ENCODE results near the gene CLIP2. TPM values are rescaled to one million over a fixed set of nuclear protein-coding genes. Genes with fewer than 3 reads are reported as not detected.

CLIP2 gene
- total and polyA plus RNA-seq, 8 donors = 20.6 to 32.8 (median 25.6) TPM

DNA sequence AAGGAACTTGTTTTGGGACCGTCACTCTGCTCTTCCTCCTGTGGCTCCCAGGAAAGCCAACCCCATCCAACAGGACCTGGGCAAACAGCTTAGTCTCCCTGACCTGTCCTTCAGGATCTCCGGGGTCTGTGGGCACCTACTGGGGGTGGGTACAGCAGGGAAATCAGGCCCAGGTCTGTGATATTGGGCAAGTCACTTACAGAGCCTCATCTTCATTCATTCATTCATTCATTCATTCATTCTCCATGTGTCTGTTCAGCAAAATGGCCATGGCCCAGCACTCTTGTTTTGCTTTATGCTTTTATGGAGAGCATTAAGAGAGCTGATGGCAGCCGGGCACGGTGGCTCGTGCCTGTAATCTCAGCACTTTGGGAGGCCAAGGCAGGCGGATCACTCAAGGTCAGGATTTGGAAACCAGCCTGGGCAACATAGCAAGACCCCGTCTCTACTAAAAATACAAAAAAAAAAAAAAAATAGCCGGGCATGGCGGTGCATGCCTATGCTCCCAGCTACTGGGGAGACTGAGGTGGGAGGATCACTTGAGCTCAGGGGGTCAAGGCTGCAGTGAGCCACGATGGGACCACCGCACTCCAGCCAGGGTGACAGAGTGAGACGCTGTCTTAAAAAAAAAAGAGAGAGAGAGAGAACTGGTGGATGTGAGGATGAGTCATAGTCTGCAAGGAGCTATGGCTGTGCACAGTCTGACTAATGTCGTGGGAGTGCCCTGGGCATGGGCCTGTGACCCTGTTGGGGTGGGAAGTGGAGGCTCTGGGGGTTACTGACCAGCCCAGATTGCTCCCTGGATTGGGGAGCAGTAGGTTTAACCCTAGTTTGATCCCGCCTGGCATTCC, 54.3 kb downstream of the CLIP2 start:
- ATAC-seq = peak; percentile 85
- intact Hi-C loops (cut with DNase I) = no loop called here

DNA sequence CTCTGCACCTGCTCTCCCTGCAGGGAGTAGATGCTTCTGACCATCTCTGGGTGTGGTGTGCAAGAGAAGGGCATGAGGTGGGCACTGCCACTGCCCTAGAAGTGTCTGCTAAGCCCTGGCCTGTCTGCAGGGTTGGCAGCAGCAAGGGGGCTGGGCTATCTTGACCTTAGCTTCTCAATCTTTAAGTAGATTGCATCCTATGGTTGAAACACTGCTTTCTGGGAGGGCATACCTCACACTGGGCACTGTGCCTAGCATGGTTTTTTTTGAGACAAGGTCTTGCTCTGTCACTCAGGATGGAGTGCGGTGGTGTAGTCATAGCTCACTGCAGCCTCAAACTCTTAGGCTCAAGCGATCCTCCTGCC, 54.9 kb downstream of the CLIP2 start:
- Histone ChIP-seq H3K36me3 (peaks cover 0 to 5% of the 10 kb centered on the region in 2 donors), H3K4me1 (no peaks in the 10 kb centered on the region), H3K27me3 (no peaks in the 10 kb centered on the region), H3K9me3 (no peaks in the 10 kb centered on the region), H3K27ac (no peak overlapping the region), H3K4me3 (no peak overlapping the region)
- intact Hi-C loops (cut with DNase I) = no loop called here
- DNase-seq (no peak), ATAC-seq (no peak)
- TF ChIP-seq, protein P1, sequence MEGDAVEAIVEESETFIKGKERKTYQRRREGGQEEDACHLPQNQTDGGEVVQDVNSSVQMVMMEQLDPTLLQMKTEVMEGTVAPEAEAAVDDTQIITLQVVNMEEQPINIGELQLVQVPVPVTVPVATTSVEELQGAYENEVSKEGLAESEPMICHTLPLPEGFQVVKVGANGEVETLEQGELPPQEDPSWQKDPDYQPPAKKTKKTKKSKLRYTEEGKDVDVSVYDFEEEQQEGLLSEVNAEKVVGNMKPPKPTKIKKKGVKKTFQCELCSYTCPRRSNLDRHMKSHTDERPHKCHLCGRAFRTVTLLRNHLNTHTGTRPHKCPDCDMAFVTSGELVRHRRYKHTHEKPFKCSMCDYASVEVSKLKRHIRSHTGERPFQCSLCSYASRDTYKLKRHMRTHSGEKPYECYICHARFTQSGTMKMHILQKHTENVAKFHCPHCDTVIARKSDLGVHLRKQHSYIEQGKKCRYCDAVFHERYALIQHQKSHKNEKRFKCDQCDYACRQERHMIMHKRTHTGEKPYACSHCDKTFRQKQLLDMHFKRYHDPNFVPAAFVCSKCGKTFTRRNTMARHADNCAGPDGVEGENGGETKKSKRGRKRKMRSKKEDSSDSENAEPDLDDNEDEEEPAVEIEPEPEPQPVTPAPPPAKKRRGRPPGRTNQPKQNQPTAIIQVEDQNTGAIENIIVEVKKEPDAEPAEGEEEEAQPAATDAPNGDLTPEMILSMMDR (IDR thresholded peaks at IDR 0.05) = no peak

More for the DNA sequence above, 54.3 kb downstream of the CLIP2 start:
- DNase-seq = peak in 1 of 4 donors; percentile 42
- H3K4me1 ChIP-seq = no peaks in the 10 kb centered on the region
- H3K27me3 ChIP-seq = no peaks in the 10 kb centered on the region
- no peak overlapping the region for H3K4me3 ChIP-seq
- H3K9me3 ChIP-seq = no peaks in the 10 kb centered on the region
- no peak overlapping the region for H3K27ac ChIP-seq
- TF ChIP-seq, protein P1 (IDR thresholded peaks at IDR 0.05) = no peak
- peaks cover 0 to 11% of the 10 kb centered on the region in 2 donors for H3K36me3 ChIP-seq

DNA sequence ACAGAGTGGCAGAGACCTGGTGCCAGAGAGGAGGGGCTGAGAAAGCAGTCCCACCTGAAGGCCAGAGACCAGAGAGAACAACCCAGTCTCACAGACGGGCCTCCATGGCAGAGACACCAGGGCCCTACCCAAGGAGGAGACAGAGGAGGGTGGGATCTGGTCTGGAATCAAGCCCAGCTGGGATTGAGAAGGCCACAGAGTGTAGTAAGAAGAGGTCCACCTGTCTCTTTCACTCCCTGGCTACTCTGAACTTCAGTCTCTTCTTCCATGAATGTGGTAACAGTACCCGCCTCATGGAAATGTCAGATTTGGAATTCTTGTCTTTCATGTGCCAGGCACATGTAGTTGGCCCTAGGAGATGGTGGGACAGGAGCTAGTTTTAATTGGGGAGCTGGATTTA, 55.6 kb downstream of the CLIP2 start:
- TF ChIP-seq, protein P1 (IDR thresholded peaks at IDR 0.05) = no peak
- Histone ChIP-seq H3K9me3 (no peaks in the 10 kb centered on the region), H3K27ac (no peak overlapping the region), H3K4me1 (no peaks in the 10 kb centered on the region), H3K27me3 (no peaks in the 10 kb centered on the region), H3K4me3 (no peak overlapping the region), H3K36me3 (peaks cover 0 to 5% of the 10 kb centered on the region in 2 donors)
- ATAC-seq (no peak), DNase-seq (no peak)
- intact Hi-C loops (cut with DNase I) = no loop called here

DNA sequence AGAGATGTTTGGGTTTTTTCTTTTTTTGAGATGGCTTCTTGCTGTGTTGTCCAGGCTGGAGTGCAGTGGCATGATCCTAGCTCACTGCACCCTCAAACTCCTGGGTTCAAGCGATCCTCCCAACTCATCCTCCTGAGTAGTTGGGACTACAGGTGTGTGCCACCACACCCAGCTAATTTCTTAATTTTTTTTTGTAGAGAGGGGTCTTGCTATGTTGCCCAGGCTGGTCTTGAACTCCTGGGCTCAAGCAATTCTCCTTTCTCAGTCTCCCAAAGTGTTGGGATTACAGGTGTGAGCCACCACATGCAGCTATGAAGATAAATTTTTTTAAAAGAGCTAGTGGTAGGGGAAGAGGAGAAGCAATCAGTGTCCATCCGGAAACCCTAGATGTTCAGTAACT, 56.8 kb downstream of the CLIP2 start:
- DNase-seq (no peak), ATAC-seq (no peak)
- TF ChIP-seq, protein P1 (IDR thresholded peaks at IDR 0.05) = no peak
- H3K4me3 ChIP-seq = no peak overlapping the region
- H3K36me3 ChIP-seq = peaks cover 0 to 5% of the 10 kb centered on the region in 2 donors
- H3K9me3 ChIP-seq = no peaks in the 10 kb centered on the region
- intact Hi-C loops (cut with DNase I) = no loop called here
- H3K4me1 ChIP-seq = no peaks in the 10 kb centered on the region
- no peak overlapping the region for H3K27ac ChIP-seq
- H3K27me3 ChIP-seq = no peaks in the 10 kb centered on the region

DNA sequence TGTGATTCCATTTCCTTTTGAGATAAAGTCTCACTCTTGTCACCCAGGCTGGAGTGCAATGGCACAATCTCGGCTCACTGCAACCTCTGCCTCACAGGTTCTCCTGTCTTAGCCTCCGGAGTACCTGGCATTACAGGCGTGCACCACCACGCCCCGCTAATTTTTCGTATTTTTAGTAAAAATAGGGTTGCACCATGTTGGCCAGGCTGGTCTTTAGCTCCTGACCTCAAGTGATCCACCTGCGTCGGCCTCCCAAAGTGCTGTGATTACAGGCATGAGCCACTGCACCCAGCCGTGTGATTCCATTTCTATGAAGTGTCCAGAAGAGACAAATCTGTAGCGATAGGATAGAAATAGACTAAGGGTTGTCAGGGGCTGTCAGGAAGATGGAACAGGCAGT, 60.4 kb downstream of the CLIP2 start:
- intact Hi-C loops (cut with DNase I) = no loop called here

More for the DNA sequence above, 60.4 kb downstream of the CLIP2 start:
- Histone ChIP-seq H3K9me3 (no peaks in the 10 kb centered on the region), H3K27me3 (no peaks in the 10 kb centered on the region), H3K36me3 (no peaks in the 10 kb centered on the region), H3K27ac (no peak overlapping the region), H3K4me1 (peaks cover 0 to 1% of the 10 kb centered on the region in 2 donors), H3K4me3 (no peak overlapping the region)
- TF ChIP-seq, protein P1 (IDR thresholded peaks at IDR 0.05) = no peak
- no peak for ATAC-seq
- no peak for DNase-seq

Measured in left lung (tissue), 10 donors.